CD4-positive, alpha-beta T cell (primary cell): ENCODE measurements around the gene DCLK1. TPM values are rescaled to one million over a fixed set of nuclear protein-coding genes. Genes with fewer than 3 reads are reported as not detected.

Source experiments
- ATAC-seq: fragments of 200-7000 bp; cut with Tn5 transposase; one replicate; pipeline ENCODE4 v1.10.0; 2022; ENCODE audit warnings: mild to moderate bottlenecking; ENCODE audit not compliant: poor library complexity
- CTCF ChIA-PET: fragments of 350-600 bp; sonication (Branson Sonifier 250); formaldehyde crosslinking; loops from one replicate; lab custom pipeline; 2021; ENCODE audit warnings: antibody characterized with exemption, inconsistent platforms; lab: Charles Lee
- POLR2A ChIA-PET: fragments of 350-600 bp; sonication (Branson Sonifier 250); formaldehyde crosslinking; loops from one replicate; lab custom pipeline; 2021; ENCODE audit warnings: antibody characterized with exemption, inconsistent platforms; lab: Charles Lee
- DNase-seq, 14 experiments: peaks; one replicate each; pipeline ENCODE4 v3.0.0-alpha.2; 2013 to 2020; ENCODE audit warnings: mixed read lengths in 2 of 14
- H3K27ac ChIP-seq, 2 donors: one replicate each; pipeline versions ENCODE4 v1.5.1 to v1.7.0; 2013; ENCODE audit warnings: low read length in 2 of 2, low read depth in 1 of 2, mild to moderate bottlenecking in 1 of 2
- H3K27me3 ChIP-seq, 2 experiments: 1 replicate in 1 of 2; 2 replicates in 1 of 2; pipeline versions ENCODE4 v1.6.1 to v1.7.0; 2013; ENCODE audit warnings: low read length in 2 of 2, control low read depth in 1 of 2, mild to moderate bottlenecking in 1 of 2, moderate library complexity in 1 of 2; ENCODE audit not compliant: insufficient read depth in 2 of 2, control insufficient read depth in 1 of 2
- H3K36me3 ChIP-seq: one replicate; pipeline ENCODE4 v1.6.1; 2013; ENCODE audit warnings: low read length, control low read depth; ENCODE audit not compliant: insufficient read depth
- H3K4me1 ChIP-seq: one replicate; pipeline ENCODE4 v1.6.1; 2013; ENCODE audit warnings: low read length, control low read depth; ENCODE audit not compliant: insufficient read depth
- H3K4me3 ChIP-seq: one replicate; pipeline ENCODE4 v1.5.1; 2013; ENCODE audit warnings: mild to moderate bottlenecking, low read length, moderate library complexity
- H3K9me3 ChIP-seq, 2 experiments: 1 replicate in 1 of 2; 2 replicates in 1 of 2; pipeline versions ENCODE4 v1.6.1 to v1.7.0; 2013; ENCODE audit warnings: low read length in 2 of 2, mild to moderate bottlenecking in 2 of 2, control low read depth in 1 of 2, moderate library complexity in 1 of 2; ENCODE audit not compliant: control insufficient read depth in 1 of 2, insufficient read depth in 1 of 2
- H3K27ac Mint-ChIP-seq: one replicate; pipeline ENCODE4 v1.8.0; 2020; ENCODE audit warnings: mixed read lengths
- H3K27me3 Mint-ChIP-seq: one replicate; pipeline ENCODE4 v1.8.0; 2021; ENCODE audit warnings: mixed read lengths
- H3K36me3 Mint-ChIP-seq: one replicate; pipeline ENCODE4 v1.8.0; 2021; ENCODE audit warnings: low read depth, mixed read lengths
- H3K4me1 Mint-ChIP-seq: one replicate; pipeline ENCODE4 v1.8.0; 2021; ENCODE audit warnings: low read depth, mixed read lengths
- H3K4me3 Mint-ChIP-seq: one replicate; pipeline ENCODE4 v1.8.0; 2020; ENCODE audit warnings: mild to moderate bottlenecking, mixed read lengths
- H3K9me3 Mint-ChIP-seq: one replicate; pipeline ENCODE4 v1.8.0; 2020; ENCODE audit warnings: mixed read lengths
- CTCF ChIP-seq: fragments of 200-600 bp; IDR thresholded peaks from one replicate; pipeline ENCODE4 v1.8.0; 2022; ENCODE audit warnings: antibody characterized with exemption, mild to moderate bottlenecking
- intact Hi-C, 2 experiments: fragments of 100-400 bp; cut with DNase I in 1 of 2; cut with micrococcal nuclease in 1 of 2; formaldehyde crosslinking; loops; one replicate each; pipeline versions ENCODE4 v1.15.1 to v1.9.0; 2023 to 2025; cut with DNase I, micrococcal nuclease
- total RNA-seq, 174 experiments: library from RNA in 2 of 174; stranded (reverse) in 2 of 174; gene quantifications; one replicate each; pipeline ENCODE4 v1.2.3 and lab custom pipeline; 2021 to 2026

Gene DCLK1
- total RNA-seq, 2 experiments from 2014 or later, result not detected

GRCh38 chr13:36129539-36129938 is 1.6 kb downstream of the DCLK1 start:
- ChIA-PET POLR2A (no interaction called here), CTCF (no interaction called here)

GRCh38 chr13:36126491-36126890 is 4.7 kb downstream of the DCLK1 start:
- Histone ChIP-seq H3K36me3 (no peaks in the 10 kb centered on the region), H3K27ac (no peak overlapping the region), H3K4me3 (no peak overlapping the region), H3K4me1 (no peaks in the 10 kb centered on the region), H3K27me3 (peaks cover 7 to 8% of the 10 kb centered on the region in 2 experiments), H3K9me3 (peaks cover 0 to 15% of the 10 kb centered on the region in 2 experiments)
- CTCF ChIA-PET, result no interaction called here
- intact Hi-C loops, result no loop called here
- no peak for TF ChIP-seq CTCF
- Mint-ChIP-seq H3K27me3 (peaks cover 29% of the 10 kb centered on the region), H3K27ac (no peak overlapping the region), H3K9me3 (no peaks in the 10 kb centered on the region), H3K4me3 (no peak overlapping the region), H3K36me3 (no peaks in the 10 kb centered on the region), H3K4me1 (no peaks in the 10 kb centered on the region)
- no peak for ATAC-seq
- POLR2A ChIA-PET, result no interaction called here
- no peak for DNase-seq

More at GRCh38 chr13:36129539-36129938, 1.6 kb downstream of the DCLK1 start:
- DNase-seq (no peak), ATAC-seq (no peak)
- H3K27me3 ChIP-seq, result peaks cover 14 to 22% of the 10 kb centered on the region in 2 experiments
- no peak overlapping the region for H3K27ac Mint-ChIP-seq
- H3K36me3 Mint-ChIP-seq, result no peaks in the 10 kb centered on the region
- no peaks in the 10 kb centered on the region for H3K4me1 Mint-ChIP-seq
- intact Hi-C loops, result no loop called here
- H3K27me3 Mint-ChIP-seq, result peaks cover 53% of the 10 kb centered on the region
- H3K9me3 ChIP-seq, result peaks cover 0 to 16% of the 10 kb centered on the region in 2 experiments
- H3K4me3 Mint-ChIP-seq, result no peak overlapping the region
- no peak overlapping the region for H3K4me3 ChIP-seq
- H3K4me1 ChIP-seq, result no peaks in the 10 kb centered on the region
- H3K9me3 Mint-ChIP-seq, result no peaks in the 10 kb centered on the region
- no peak overlapping the region for H3K27ac ChIP-seq
- no peaks in the 10 kb centered on the region for H3K36me3 ChIP-seq
- TF ChIP-seq CTCF, result no peak

- Mint-ChIP-seq H3K4me1 (no peaks in the 10 kb centered on the region), H3K36me3 (no peaks in the 10 kb centered on the region), H3K27me3 (peaks cover 29% of the 10 kb centered on the region), H3K4me3 (no peak overlapping the region), H3K27ac (no peak overlapping the region), H3K9me3 (no peaks in the 10 kb centered on the region)
- Histone ChIP-seq H3K9me3 (peaks cover 0 to 12% of the 10 kb centered on the region in 2 experiments), H3K4me3 (no peak overlapping the region), H3K27ac (no peak overlapping the region), H3K36me3 (no peaks in the 10 kb centered on the region), H3K4me1 (no peaks in the 10 kb centered on the region), H3K27me3 (peaks cover 4 to 7% of the 10 kb centered on the region in 2 experiments)
- ATAC-seq (no peak), DNase-seq (no peak)
- TF ChIP-seq CTCF, result no peak
- POLR2A ChIA-PET, result no interaction called here
- intact Hi-C loops, result no loop called here
- CTCF ChIA-PET, result no interaction called here
These were observed 5.3 kb downstream of the DCLK1 start for GRCh38 chr13:36125841-36126240.
